Lower lobe of right lung (tissue), 2 donors: ENCODE data around the gene SACS. TPM values are rescaled to one million over a fixed set of nuclear protein-coding genes. Genes with fewer than 3 reads are reported as not detected.

Experiments
- ATAC-seq, 2 donors: fragments of 200-7000 bp; cut with Tn5 transposase; one replicate each; pipeline ENCODE4 v1.9.1; 2020 to 2022; ENCODE audit warnings: mild to moderate bottlenecking in 2 of 2, moderate library complexity in 2 of 2
- DNase-seq: peaks from one replicate; pipeline ENCODE4 v3.0.0-alpha.2; 2020
- H3K27ac ChIP-seq: fragments of 200-600 bp; one replicate; pipeline ENCODE4 v1.8.0; 2022
- H3K27me3 ChIP-seq: fragments of 200-600 bp; one replicate; pipeline ENCODE4 v1.8.0; 2022; ENCODE audit warnings: low read depth
- H3K36me3 ChIP-seq: fragments of 200-600 bp; one replicate; pipeline ENCODE4 v1.8.0; 2022; ENCODE audit warnings: mild to moderate bottlenecking
- H3K4me1 ChIP-seq: fragments of 200-600 bp; one replicate; pipeline ENCODE4 v1.8.0; 2022
- H3K4me3 ChIP-seq: fragments of 200-600 bp; one replicate; pipeline ENCODE4 v1.8.0; 2022; ENCODE audit warnings: mild to moderate bottlenecking
- H3K9me3 ChIP-seq: fragments of 200-600 bp; one replicate; pipeline ENCODE4 v1.8.0; 2022
- intact Hi-C: fragments of 100-400 bp; cut with DNase I; formaldehyde crosslinking; loops from one replicate; pipeline ENCODE4 v1.11.0; 2022
- total RNA-seq: library from RNA; stranded (reverse); fragmentation: NEBNext Ultra II Directional; extraction: Animal tissue kit (Norgen Biotek cat#: 25700); gene quantifications from one replicate; pipeline ENCODE4 v1.2.1, GENCODE V29; 2021
- TF ChIP-seq, protein P1 (sequence below): fragments of 200-600 bp; IDR thresholded peaks from one replicate; pipeline ENCODE4 v1.8.0; 2022; ENCODE audit warnings: antibody characterized with exemption, mild to moderate bottlenecking
- donor health status: DM: no; HTN: yes; CAD: no; lungs with severe emphysema.

SACS gene
- total RNA-seq, 1 donor from 2014 or later = 6.7 TPM

DNA sequence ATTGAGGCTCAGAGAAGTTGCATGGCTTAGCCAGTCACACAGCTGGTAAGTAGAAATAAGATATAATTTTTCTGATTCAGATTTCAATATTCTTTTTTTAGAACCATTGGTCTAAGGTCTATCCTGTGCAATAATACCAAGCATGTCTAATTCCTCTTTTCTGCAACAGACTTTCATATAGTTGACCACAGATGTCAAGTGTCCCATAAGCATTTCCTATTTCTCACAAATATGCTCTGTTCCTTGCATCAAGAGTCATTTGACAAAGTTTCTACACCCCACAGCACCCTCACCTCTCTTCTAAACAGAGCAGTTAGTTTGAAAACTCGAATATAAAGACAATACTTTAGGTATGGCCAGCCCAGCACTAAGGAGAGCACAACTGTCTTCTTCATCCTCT is 26.8 kb upstream of the SACS start:
- Histone ChIP-seq H3K27ac (no peak overlapping the region), H3K9me3 (no peaks in the 10 kb centered on the region), H3K4me1 (no peaks in the 10 kb centered on the region), H3K36me3 (no peaks in the 10 kb centered on the region), H3K27me3 (no peaks in the 10 kb centered on the region), H3K4me3 (no peak overlapping the region)
- TF ChIP-seq, protein P1, sequence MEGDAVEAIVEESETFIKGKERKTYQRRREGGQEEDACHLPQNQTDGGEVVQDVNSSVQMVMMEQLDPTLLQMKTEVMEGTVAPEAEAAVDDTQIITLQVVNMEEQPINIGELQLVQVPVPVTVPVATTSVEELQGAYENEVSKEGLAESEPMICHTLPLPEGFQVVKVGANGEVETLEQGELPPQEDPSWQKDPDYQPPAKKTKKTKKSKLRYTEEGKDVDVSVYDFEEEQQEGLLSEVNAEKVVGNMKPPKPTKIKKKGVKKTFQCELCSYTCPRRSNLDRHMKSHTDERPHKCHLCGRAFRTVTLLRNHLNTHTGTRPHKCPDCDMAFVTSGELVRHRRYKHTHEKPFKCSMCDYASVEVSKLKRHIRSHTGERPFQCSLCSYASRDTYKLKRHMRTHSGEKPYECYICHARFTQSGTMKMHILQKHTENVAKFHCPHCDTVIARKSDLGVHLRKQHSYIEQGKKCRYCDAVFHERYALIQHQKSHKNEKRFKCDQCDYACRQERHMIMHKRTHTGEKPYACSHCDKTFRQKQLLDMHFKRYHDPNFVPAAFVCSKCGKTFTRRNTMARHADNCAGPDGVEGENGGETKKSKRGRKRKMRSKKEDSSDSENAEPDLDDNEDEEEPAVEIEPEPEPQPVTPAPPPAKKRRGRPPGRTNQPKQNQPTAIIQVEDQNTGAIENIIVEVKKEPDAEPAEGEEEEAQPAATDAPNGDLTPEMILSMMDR = no peak
- DNase-seq (no peak), ATAC-seq (peak; percentile 59 to 62)
- intact Hi-C loops = loop anchor here (10.0 kb wide), 1 partner anchor 414 kb away; no protein-coding TSS in a partner anchor

DNA sequence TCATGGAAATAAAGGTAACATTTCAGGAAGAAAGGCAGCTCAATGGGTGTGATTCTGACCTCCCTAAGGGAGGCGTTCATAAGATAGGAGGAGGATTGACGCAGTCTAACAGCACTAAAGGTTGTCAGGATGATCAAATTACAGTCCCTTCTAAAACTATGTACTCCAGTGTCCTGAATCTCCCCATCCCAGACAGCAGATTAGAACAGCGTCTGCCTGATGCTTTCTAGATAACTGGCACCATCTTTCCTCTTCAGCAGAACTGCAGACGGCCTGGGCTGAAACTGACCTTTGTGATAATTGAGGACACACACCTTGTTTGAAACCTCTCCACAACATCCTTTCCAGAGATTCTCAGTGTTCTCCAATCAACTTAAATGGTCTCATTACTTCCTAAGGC is 25.5 kb upstream of the SACS start:
- TF ChIP-seq, protein P1 = no peak
- Histone ChIP-seq H3K4me3 (no peak overlapping the region), H3K36me3 (no peaks in the 10 kb centered on the region), H3K27ac (no peak overlapping the region), H3K27me3 (no peaks in the 10 kb centered on the region), H3K4me1 (no peaks in the 10 kb centered on the region), H3K9me3 (no peaks in the 10 kb centered on the region)
- no peak for DNase-seq
- no peak for ATAC-seq
- intact Hi-C loops = no loop called here

DNA sequence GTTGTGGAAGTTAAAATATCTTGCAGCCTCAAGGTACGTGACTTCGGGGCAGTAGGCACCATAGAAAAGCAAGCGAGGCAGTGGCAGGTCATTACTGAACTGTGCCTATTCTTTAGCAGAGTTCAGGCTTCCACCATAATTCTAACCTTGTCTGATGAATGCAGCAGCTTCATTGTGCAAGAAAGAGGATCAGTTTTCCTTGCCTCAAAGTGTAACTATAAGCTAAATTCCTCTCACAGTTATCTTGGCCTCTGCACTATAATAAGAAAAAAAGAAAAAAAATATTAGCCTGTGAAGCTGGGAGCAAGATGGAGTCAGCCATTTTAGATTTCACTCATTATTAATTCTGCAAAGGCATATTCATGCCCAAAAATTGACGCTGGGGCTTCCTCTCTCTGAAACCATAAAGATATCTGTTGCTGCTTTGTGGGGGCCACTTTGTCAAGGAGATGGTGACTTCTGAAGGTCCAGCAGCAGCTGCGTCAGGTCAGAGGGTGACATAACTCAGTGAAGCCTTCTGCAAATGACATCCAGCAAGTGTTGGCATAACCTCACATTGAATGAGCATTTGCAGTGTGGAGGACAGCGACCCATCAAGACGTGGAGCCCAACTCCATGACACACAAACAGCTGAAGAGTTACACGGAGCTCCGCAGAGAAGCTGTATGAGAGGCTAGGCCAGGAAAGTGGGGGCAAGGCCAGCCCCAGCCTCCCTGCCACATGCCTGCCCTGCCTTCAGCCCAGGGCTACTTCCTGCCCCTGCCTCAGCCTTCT is 23.1 kb upstream of the SACS start:
- no peaks in the 10 kb centered on the region for H3K4me1 ChIP-seq
- ATAC-seq = no peak
- H3K4me3 ChIP-seq = no peak overlapping the region
- H3K27me3 ChIP-seq = no peaks in the 10 kb centered on the region
- H3K36me3 ChIP-seq = no peaks in the 10 kb centered on the region
- DNase-seq = no peak
- H3K9me3 ChIP-seq = no peaks in the 10 kb centered on the region
- intact Hi-C loops = no loop called here
- H3K27ac ChIP-seq = no peak overlapping the region
- TF ChIP-seq, protein P1 = no peak

DNA sequence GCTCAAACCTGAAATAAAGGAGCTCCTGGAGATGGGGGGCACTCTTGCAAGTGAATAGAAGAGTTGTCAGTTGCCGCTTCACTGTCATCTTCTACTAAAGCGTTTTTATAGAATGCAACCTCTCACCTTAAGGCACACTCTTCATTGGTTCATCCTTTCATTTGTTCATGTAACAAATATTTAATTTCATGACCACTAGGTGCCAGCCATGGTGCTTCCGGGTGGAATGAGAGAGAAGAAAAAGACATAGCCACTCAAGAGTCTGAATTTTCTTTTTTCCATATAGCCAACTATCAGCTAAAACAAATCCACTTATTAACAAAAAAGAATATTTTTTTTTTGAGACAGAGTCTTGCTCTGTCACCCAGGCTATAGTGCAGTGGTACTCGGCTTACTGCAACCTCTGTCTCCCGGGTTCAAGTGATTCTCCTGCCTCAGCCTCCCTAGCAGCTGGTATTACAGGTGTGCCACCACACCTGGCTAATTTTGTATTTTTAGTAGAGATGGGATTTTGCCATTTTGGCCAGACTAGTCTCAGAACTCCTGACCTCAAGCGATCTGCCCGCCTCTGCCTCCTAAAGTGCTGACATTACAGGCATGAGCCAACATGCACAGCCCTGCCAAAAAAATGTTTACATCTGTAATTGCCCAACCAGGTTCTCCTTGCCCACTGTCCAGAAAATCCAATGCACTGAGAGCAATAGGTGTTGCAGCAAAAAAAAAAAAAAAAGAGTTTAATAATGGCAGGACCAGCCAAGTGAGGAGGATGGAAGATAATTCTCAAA is 22.1 kb upstream of the SACS start:
- Histone ChIP-seq H3K9me3 (no peaks in the 10 kb centered on the region), H3K4me3 (no peak overlapping the region), H3K4me1 (no peaks in the 10 kb centered on the region), H3K27ac (no peak overlapping the region), H3K36me3 (no peaks in the 10 kb centered on the region), H3K27me3 (no peaks in the 10 kb centered on the region)
- intact Hi-C loops = no loop called here
- ATAC-seq = no peak
- DNase-seq = no peak
- TF ChIP-seq, protein P1 = no peak

DNA sequence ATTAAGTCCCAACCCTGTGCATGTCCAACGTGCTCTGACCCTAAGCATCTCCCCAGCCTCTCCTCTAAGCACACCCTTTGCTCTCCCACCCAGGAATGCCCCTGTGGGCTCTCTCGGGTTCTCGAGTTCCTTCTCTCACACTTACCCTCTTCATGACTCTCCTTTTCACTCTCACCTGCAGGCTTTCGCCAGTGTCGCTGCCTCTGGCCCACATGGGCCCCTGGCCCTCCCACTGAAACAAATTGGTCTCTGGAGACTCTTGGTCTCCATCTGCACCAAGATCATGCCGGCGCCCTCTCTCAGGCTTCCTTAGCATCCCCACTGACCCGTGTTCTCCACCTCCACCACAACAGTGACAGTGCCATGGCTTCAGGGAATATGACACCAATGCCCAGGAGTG is 19.6 kb upstream of the SACS start:
- DNase-seq (no peak), ATAC-seq (no peak)
- H3K36me3 ChIP-seq = no peaks in the 10 kb centered on the region
- intact Hi-C loops = no loop called here
- H3K27ac ChIP-seq = no peak overlapping the region
- H3K4me3 ChIP-seq = no peak overlapping the region
- H3K4me1 ChIP-seq = no peaks in the 10 kb centered on the region
- H3K9me3 ChIP-seq = no peaks in the 10 kb centered on the region
- TF ChIP-seq, protein P1 = no peak
- H3K27me3 ChIP-seq = no peaks in the 10 kb centered on the region
